Vagina (tissue), 2 donors: ENCODE data around the gene DLG5. TPM values are rescaled to one million over a fixed set of nuclear protein-coding genes. Genes with fewer than 3 reads are reported as not detected.

Experiments
- DNase-seq, 2 donors: peaks; one replicate each; pipeline ENCODE4 v3.0.0-alpha.2; 2017; ENCODE audit errors: extremely low spot score in 2 of 2
- H3K27ac ChIP-seq: fragments of 200-600 bp; sonication (generic); one replicate; pipeline ENCODE4 v1.5.1; 2019
- H3K27me3 ChIP-seq: fragments of 200-600 bp; sonication (generic); one replicate; pipeline ENCODE4 v1.5.1; 2019
- H3K36me3 ChIP-seq, 2 donors: fragments of 200-600 bp; sonication (generic); one replicate each; pipeline ENCODE4 v1.5.1; 2017 to 2019
- H3K4me1 ChIP-seq: fragments of 200-600 bp; sonication (generic); one replicate; pipeline ENCODE4 v1.5.1; 2019
- H3K4me3 ChIP-seq, 2 donors: fragments of 200-600 bp; sonication (generic); 1 replicate in 1 of 2; 2 replicates in 1 of 2; pipeline ENCODE4 v1.5.1; 2016 to 2019
- H3K9me3 ChIP-seq: fragments of 200-600 bp; sonication (generic); one replicate; pipeline ENCODE4 v1.5.1; 2019
- CTCF ChIP-seq, 3 experiments: fragments of 450-650 bp in 2 of 3; fragments of 200-600 bp in 1 of 3; sonication (generic) in 1 of 3; IDR thresholded peaks; one replicate each; pipeline ENCODE4 v1.5.1; 2017 to 2019; ENCODE audit warnings: antibody characterized with exemption in 3 of 3, mild to moderate bottlenecking in 2 of 3, moderate library complexity in 2 of 3
- POLR2A ChIP-seq, 2 donors: fragments of 450-650 bp; IDR thresholded peaks; one replicate each; pipeline ENCODE4 v1.6.1; 2017; ENCODE audit warnings: antibody characterized with exemption in 2 of 2, mild to moderate bottlenecking in 2 of 2, moderate library complexity in 2 of 2
- POLR2AphosphoS5 ChIP-seq, 2 donors: sonication (generic); formaldehyde crosslinking; IDR thresholded peaks; one replicate each; pipeline ENCODE4 v1.9.0; 2017; ENCODE audit warnings: antibody characterized with exemption in 2 of 2, mild to moderate bottlenecking in 2 of 2, low read depth in 1 of 2; ENCODE audit not compliant: insufficient read depth in 1 of 2
- intact Hi-C: fragments of 100-400 bp; cut with DNase I; formaldehyde crosslinking; loops from one replicate; pipeline ENCODE4 v1.15.1; 2023
- total RNA-seq: library from RNA; depleted of rRNA; stranded (reverse); fragments of >200 nt; gene quantifications from one replicate; pipeline ENCODE4 v1.2.3, GENCODE V29; 2016

DLG5 gene
- total RNA-seq, 1 donor from 2014 or later: 57.5 TPM

- intact Hi-C loops: no loop called here
- Histone ChIP-seq H3K27me3 (no peaks in the 10 kb centered on the region), H3K27ac (no peak overlapping the region), H3K4me3 (no peak overlapping the region), H3K9me3 (no peaks in the 10 kb centered on the region), H3K36me3 (peaks cover 0 to 55% of the 10 kb centered on the region in 2 donors), H3K4me1 (no peaks in the 10 kb centered on the region)
- TF ChIP-seq POLR2AphosphoS5 (IDR thresholded peaks at IDR 0.05; ENCODE audit: insufficient read depth in 1 of 2, low read depth in 1 of 2) (no peak), POLR2A (IDR thresholded peaks at IDR 0.05) (no peak), CTCF (IDR thresholded peaks at IDR 0.05) (no peak)
- DNase-seq: no peak
Measured at GRCh38 chr10:77836299-77836820, 90.2 kb downstream of the DLG5 start.

GRCh38 chr10:77835669-77836086, 90.9 kb downstream of the DLG5 start:
- TF ChIP-seq POLR2A (IDR thresholded peaks at IDR 0.05) (no peak), POLR2AphosphoS5 (IDR thresholded peaks at IDR 0.05; ENCODE audit: insufficient read depth in 1 of 2, low read depth in 1 of 2) (no peak), CTCF (IDR thresholded peaks at IDR 0.05) (no peak)
- Histone ChIP-seq H3K36me3 (peaks cover 0 to 55% of the 10 kb centered on the region in 2 donors), H3K27ac (no peak overlapping the region), H3K9me3 (no peaks in the 10 kb centered on the region), H3K4me3 (no peak overlapping the region), H3K4me1 (no peaks in the 10 kb centered on the region), H3K27me3 (no peaks in the 10 kb centered on the region)
- DNase-seq: no peak
- intact Hi-C loops: no loop called here

GRCh38 chr10:77834943-77835668, 91.4 kb downstream of the DLG5 start:
- no peaks in the 10 kb centered on the region for H3K27me3 ChIP-seq
- no peaks in the 10 kb centered on the region for H3K9me3 ChIP-seq
- DNase-seq: no peak
- intact Hi-C loops: loop anchor here (5.0 kb wide), 1 partner anchor 1563 kb away; no protein-coding TSS in a partner anchor
- no peak overlapping the region for H3K4me3 ChIP-seq
- peaks cover 0 to 60% of the 10 kb centered on the region in 2 donors for H3K36me3 ChIP-seq
- H3K27ac ChIP-seq: no peak overlapping the region
- no peaks in the 10 kb centered on the region for H3K4me1 ChIP-seq
- TF ChIP-seq POLR2AphosphoS5 (IDR thresholded peaks at IDR 0.05; ENCODE audit: insufficient read depth in 1 of 2, low read depth in 1 of 2): no peak
- no peak for TF ChIP-seq POLR2A (IDR thresholded peaks at IDR 0.05)
- no peak for TF ChIP-seq CTCF (IDR thresholded peaks at IDR 0.05)

- no peaks in the 10 kb centered on the region for H3K4me1 ChIP-seq
- no peak overlapping the region for H3K27ac ChIP-seq
- no peak overlapping the region for H3K4me3 ChIP-seq
- peaks cover 0 to 66% of the 10 kb centered on the region in 2 donors for H3K36me3 ChIP-seq
- TF ChIP-seq POLR2AphosphoS5 (IDR thresholded peaks at IDR 0.05; ENCODE audit: insufficient read depth in 1 of 2, low read depth in 1 of 2): no peak
- TF ChIP-seq POLR2A (IDR thresholded peaks at IDR 0.05): no peak
- no peak for TF ChIP-seq CTCF (IDR thresholded peaks at IDR 0.05)
- intact Hi-C loops: loop anchor here (5.0 kb wide), 1 partner anchor 1562 kb away; no protein-coding TSS in a partner anchor
- H3K27me3 ChIP-seq: no peaks in the 10 kb centered on the region
- DNase-seq: no peak
- H3K9me3 ChIP-seq: no peaks in the 10 kb centered on the region
Measured at GRCh38 chr10:77834540-77834939, 92.0 kb downstream of the DLG5 start.

GRCh38 chr10:77833792-77834191, 92.8 kb downstream of the DLG5 start:
- H3K36me3 ChIP-seq: peaks cover 0 to 65% of the 10 kb centered on the region in 2 donors
- H3K4me1 ChIP-seq: no peaks in the 10 kb centered on the region
- no peak overlapping the region for H3K4me3 ChIP-seq

More at GRCh38 chr10:77833792-77834191, 92.8 kb downstream of the DLG5 start:
- H3K27ac ChIP-seq: no peak overlapping the region
- no peaks in the 10 kb centered on the region for H3K9me3 ChIP-seq
- intact Hi-C loops: loop anchor here (5.0 kb wide), 1 partner anchor 1561 kb away; no protein-coding TSS in a partner anchor
- no peaks in the 10 kb centered on the region for H3K27me3 ChIP-seq
- DNase-seq: no peak
- TF ChIP-seq POLR2A (IDR thresholded peaks at IDR 0.05) (no peak), POLR2AphosphoS5 (IDR thresholded peaks at IDR 0.05; ENCODE audit: insufficient read depth in 1 of 2, low read depth in 1 of 2) (no peak), CTCF (IDR thresholded peaks at IDR 0.05) (no peak)
